Heart left ventricle (tissue), 13 donors: ENCODE data around the gene ZNF446.

Source experiments
- POLR2A ChIP-seq, 2 donors: fragments of 450-650 bp; IDR thresholded peaks; one replicate each; pipeline ENCODE4 v1.6.1; 2017; ENCODE audit warnings: antibody characterized with exemption in 2 of 2, mild to moderate bottlenecking in 2 of 2, moderate library complexity in 2 of 2
- TF ChIP-seq, protein P1 (sequence below), 12 donors: fragments of 200-600 bp; sonication (generic) in 4 of 12; IDR thresholded peaks; one replicate each; pipeline versions ENCODE4 v1.5.0 to v1.8.0; 2018 to 2022; ENCODE audit warnings: antibody characterized with exemption in 12 of 12, mild to moderate bottlenecking in 5 of 12
- donor health status: ischemic (EF 13 %, LVEDD 7.1; RV severe dilation, severe dysfunction).
- donor health status: DM: no; HTN: yes; CAD: no.
- donor health status: DM: no; HTN: no; CAD: no.
- donor health status: ischemic (EF 25% LVEDD 6.9; RV normal size, moderate dysfunction).
- donor health status: ischemic (EF 25% LVEDD 5.7; RV mildly dilated, moderate dysfunction).
- donor health status: ischemic (EF 35%, LVEDD 5.7; RV mildly dilated, moderate dysfunction).
- donor health status: nonischemic (EF 11% LVEDD 7.7; RV severe dilation, severe dysfunction).
- donor health status: DM: yes; HTN: yes; CAD: no.
- donor health status: PGD.
- donor health status: ischemic (EF 29% LVEDD 5.4; RV normal size, mild dysfunction).
- donor health status: nonischemic (EF 23%, LVEDD 6.1; RV moderate dilation, normal function).

- TF ChIP-seq, protein P1, sequence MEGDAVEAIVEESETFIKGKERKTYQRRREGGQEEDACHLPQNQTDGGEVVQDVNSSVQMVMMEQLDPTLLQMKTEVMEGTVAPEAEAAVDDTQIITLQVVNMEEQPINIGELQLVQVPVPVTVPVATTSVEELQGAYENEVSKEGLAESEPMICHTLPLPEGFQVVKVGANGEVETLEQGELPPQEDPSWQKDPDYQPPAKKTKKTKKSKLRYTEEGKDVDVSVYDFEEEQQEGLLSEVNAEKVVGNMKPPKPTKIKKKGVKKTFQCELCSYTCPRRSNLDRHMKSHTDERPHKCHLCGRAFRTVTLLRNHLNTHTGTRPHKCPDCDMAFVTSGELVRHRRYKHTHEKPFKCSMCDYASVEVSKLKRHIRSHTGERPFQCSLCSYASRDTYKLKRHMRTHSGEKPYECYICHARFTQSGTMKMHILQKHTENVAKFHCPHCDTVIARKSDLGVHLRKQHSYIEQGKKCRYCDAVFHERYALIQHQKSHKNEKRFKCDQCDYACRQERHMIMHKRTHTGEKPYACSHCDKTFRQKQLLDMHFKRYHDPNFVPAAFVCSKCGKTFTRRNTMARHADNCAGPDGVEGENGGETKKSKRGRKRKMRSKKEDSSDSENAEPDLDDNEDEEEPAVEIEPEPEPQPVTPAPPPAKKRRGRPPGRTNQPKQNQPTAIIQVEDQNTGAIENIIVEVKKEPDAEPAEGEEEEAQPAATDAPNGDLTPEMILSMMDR (IDR thresholded peaks at IDR 0.05): no peak
- no peak for TF ChIP-seq POLR2A (IDR thresholded peaks at IDR 0.05)
These were observed 16.1 kb downstream of the ZNF446 start for GRCh38 chr19:58492265-58492664.
